C4-2B (cell line): ENCODE results near the gene MAPKAPK3.

Experiments
- ZFX ChIP-seq: fragments of 450-650 bp; IDR thresholded peaks from 2 replicates; pipeline ENCODE4 v1.6.1; 2017
- TF ChIP-seq, protein P1 (sequence below): fragments of 450-650 bp; conservative IDR thresholded peaks from 2 replicates; pipeline ENCODE4 v1.5.1; 2017; ENCODE audit warnings: mild to moderate bottlenecking

DNA sequence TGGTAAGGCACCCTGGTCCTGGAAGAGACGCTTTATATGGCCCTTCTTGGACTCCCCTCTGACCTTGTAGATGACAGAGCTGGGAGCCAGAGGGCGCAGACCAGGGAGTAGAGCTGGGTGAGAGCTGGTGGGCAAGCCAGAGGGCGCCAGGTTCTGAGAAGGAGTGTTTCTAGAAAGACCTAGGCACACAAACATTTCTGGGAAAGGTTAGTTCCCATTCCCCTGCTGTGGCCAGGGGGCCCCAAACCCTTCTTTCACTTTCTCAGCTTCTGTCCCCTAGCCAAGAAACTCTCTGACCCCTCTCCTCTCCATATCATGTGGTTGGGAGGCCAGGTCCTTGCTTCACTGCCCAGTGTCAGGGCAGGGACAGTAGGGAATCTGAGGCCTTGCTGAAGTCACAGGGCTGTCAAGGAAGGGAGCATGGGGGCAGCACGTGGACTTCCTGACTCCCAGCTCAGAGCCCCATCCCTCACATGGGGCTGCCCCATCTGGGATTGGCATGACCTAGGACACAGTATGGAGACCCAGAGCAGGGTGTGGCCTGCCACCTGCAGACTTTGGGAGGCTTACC, 44.1 kb upstream of the MAPKAPK3 start:
- TF ChIP-seq, protein P1, sequence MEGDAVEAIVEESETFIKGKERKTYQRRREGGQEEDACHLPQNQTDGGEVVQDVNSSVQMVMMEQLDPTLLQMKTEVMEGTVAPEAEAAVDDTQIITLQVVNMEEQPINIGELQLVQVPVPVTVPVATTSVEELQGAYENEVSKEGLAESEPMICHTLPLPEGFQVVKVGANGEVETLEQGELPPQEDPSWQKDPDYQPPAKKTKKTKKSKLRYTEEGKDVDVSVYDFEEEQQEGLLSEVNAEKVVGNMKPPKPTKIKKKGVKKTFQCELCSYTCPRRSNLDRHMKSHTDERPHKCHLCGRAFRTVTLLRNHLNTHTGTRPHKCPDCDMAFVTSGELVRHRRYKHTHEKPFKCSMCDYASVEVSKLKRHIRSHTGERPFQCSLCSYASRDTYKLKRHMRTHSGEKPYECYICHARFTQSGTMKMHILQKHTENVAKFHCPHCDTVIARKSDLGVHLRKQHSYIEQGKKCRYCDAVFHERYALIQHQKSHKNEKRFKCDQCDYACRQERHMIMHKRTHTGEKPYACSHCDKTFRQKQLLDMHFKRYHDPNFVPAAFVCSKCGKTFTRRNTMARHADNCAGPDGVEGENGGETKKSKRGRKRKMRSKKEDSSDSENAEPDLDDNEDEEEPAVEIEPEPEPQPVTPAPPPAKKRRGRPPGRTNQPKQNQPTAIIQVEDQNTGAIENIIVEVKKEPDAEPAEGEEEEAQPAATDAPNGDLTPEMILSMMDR: no peak
- TF ChIP-seq ZFX: no peak
